Femur (tissue), 1 donor: ENCODE measurements around the gene CD101.
A peak's percentile ranks its signal among the peaks of the same experiment; 100 is the strongest.

Experiments
- DNase-seq: peaks from one replicate; pipeline ENCODE4 v3.0.0-alpha.2; 2017

CD101 gene

DNA sequence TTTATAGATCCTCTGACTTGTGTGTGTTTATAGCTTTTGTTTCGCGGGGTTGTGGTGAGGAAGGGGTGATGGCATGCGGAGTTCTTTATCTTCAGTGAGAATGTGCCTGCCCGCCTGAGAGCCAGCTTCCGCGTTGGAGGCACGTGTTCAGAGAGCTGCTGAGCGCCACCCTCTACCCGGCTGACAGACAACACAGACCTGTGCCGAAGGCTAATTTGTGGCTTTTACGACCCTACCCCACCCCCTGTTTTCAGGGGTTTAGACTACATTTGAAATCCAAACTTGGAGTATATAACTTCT lies 14.4 kb upstream of the CD101 start:
- DNase-seq: no peak

DNA sequence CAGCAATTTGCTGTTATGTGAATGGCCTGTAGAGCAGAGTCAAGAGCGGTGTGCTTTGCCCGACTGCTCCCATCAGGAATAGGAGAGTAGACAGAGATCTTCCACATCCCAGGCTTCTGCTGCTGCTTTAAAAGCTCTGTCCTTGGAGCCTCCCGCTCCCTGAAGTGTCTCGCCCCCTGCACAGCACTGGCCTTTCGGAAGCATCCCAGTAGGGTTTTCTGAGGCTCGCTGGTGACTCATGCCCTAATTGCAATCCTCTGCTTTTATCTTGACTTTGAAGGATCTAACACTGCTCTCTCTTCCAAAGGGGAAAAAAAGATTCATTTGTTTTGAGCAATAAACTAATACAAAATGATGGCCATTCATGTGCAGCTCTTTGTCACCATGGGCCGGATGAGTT lies 13.3 kb upstream of the CD101 start:
- no peak for DNase-seq

DNA sequence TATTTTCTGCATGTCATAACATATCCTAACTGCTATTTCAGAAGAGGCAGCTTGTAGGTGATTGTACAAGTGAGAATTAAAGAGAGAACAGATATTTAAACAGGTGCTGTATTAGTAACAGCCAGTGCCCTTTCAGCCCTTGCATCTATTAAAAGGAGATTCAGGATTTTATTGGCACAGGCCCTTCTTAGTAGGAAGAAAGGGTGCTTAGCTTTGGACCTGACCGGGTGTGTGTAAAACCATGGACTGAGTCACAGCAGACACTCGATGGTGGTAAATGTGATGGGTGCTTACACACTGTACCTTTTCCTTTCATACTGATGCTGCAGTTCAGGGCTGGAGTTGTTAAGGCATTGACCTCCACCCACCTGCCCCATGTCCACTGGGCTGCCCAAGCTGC lies 12.7 kb upstream of the CD101 start:
- no peak for DNase-seq

DNA sequence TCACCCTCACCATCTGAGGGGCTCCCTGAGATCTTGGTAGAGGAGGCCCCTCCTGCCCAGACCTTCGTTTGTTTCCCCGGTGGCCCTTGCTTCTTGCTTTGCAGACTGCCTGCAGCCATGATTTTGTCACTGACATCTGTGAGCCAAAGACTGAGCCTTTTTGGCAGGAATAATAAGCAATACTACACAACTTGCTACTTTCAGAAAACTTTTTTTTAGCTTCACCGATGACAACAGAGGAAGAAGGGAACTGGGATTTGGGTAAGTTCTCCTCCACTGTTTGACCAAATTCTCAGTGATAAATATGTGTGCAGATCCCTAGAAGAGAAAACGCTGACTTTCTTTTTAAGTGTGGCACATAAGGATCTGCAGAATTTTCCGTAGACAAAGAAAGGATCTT lies 11.7 kb upstream of the CD101 start:
- no peak for DNase-seq

DNA sequence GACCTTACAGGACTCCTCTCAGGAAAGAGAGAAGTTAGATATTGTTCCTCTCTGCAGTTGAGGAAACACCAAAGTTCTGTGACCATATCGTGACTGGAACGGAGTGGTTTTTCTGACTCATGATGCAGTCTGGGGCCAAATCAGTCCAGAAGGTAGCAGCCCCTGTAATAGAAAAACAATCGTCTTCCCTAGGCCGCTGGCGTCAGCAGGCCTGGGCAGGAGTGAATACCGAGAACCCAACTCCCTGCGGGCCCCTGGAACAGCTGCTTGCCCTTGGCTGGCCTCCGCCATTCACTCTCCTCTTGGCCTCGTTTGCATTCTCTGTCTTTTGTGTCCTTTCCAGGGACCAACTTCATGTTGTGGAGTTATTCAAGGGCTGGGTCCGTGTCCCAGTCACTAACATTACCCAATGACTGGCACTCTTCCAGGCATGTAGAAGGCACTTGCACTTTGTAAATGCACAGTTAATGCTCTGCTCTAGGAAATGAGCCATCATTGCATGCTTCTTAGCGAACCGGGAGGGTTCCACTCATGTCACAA lies 10.9 kb upstream of the CD101 start:
- peak; percentile 90 for DNase-seq

DNA sequence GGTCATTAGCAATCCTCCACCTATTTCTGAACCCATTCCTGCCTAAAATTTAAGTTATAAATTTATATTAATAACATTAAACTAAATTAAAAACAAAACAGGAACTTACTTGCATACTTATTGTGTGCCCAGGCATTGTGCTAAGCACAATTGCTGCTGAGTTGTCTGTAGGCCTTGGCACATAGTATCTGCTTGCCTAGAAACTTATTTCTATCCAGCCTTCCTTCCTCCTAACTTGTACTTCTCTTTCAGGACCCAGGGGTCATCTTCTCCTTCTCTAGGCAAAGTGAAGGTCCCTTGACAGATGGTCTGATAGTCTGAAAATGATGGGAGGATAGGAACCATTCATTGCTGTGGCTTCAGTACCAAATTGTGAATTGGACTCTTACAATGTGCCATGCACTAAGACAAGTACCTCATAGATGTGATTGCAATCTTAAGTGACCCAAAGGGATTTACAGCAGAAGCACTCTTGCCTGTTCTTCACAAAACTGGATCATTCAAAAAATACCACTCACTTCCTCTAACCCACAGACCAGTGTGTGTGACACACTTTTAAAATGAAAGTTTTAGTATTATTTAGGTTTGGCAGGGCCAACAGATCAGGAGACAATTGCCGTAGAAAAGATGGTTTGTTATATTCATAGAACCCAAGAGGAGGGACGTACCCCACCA lies 10.3 kb upstream of the CD101 start:
- DNase-seq: no peak

GRCh38 chr1:116991918-116992317 lies 9.6 kb upstream of the CD101 start:
- no peak for DNase-seq

- no peak for DNase-seq
Observed at GRCh38 chr1:116993286-116993685, 8.3 kb upstream of the CD101 start.

GRCh38 chr1:116994411-116994810 lies 7.1 kb upstream of the CD101 start:
- DNase-seq: no peak

GRCh38 chr1:116997066-116997465 lies 4.5 kb upstream of the CD101 start:
- DNase-seq: no peak

DNA sequence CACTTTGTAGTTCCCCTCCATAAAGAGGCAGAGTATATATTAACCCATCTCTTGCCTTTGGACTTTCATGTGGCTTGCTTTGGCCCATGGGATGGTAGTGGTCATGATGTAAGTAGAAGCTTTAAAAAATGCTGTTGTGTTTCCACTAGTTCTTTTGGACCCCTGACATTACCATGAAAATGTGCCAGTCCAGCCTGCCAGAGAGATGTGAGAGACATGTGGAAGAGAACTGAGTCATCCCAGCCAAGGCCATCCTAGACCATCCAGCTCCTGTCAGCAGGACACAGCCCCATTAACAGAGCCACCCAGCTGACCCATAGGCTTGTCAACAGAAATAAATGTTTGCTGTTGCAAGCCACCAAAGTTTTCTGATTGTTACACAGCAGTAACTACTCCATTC lies 3.9 kb upstream of the CD101 start:
- peak; percentile 44 for DNase-seq

DNA sequence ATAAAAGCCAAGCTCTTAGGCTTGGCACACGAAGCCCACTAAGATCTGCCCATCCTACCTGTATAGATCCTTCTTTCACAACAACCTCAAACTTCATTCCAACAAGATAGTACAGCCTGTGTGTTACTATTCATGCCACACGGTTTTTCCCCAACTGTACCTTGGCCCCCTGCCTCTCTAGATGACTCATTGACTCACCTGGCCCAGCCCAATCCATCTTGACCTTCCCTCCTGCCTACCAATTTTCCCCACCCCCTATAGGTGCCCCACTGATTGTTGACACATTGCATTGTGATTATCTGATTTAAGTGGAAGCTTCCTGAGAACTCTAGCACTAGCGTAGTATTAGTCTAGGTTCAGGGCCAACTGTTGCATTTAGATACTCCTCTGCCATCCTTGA lies 2.0 kb upstream of the CD101 start:
- DNase-seq: no peak

- no peak for DNase-seq
Observed at GRCh38 chr1:117000142-117000541, 1.4 kb upstream of the CD101 start.

DNA sequence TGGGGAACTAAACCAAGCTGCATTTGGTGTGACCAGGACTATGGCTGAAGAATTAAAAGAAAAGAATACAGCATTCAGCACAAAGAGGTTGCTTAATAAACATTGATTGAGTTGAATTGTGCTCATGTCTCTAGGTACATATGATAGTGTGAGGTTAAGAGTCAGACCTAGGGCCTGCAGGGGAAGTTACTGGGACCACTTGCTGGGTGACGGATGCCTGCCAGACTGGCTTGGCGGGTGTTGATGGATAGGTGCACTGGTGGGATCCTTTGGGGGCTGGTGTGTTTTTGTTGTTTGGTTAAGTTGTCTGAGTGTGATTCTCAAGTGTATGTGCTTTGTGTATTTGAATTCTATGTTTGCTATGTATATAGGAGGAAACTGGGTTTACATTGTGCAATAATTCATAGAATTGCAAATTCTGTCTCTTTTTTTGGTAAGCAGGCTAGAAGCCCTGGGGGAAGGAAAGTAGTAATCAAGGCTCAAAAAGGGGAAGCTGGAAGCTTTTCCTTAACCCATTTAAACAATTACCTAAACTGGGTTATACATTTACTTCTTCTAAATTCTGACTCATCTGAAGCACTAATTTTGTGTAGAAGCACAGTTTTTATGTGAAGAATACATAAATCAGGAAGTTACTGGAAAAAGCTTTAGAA lies 1.8 kb downstream of the CD101 start:
- no peak for DNase-seq

DNA sequence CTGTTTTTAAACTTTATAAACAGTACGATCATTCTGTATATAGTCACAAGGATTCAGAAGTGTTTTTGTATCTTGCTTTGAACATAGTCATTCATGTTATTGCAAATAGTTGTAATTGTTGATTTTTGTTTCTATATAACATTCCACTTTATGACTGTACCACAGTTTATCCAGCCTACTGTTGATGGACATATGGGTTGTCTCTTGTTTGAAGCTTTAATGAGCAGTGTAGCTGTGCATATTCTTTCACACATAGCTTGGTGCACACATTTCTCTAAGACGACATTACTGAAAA lies 6.1 kb downstream of the CD101 start:
- no peak for DNase-seq

DNA sequence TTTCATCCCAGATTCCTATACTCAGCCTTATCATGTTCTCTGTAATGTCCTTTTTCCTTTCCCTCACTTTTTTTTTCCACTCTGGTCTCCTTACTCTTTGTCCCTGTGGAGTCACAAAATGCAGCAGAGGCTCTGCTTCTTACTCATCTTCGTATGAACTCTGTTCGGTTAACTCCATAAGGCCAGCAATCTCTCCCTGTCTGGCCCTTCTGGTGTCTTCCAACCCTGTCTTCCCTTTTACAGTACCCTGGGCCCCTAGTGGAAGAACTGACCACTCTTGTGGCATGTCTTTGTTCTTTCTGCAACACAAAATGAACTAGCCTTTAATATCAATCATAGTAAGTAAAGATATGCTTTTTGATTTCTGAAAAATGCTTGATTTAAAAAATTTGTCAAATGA lies 7.1 kb downstream of the CD101 start:
- DNase-seq: no peak

GRCh38 chr1:117009132-117009531 lies 7.6 kb downstream of the CD101 start:
- no peak for DNase-seq

GRCh38 chr1:117010310-117010969 lies 8.9 kb downstream of the CD101 start:
- no peak for DNase-seq

DNA sequence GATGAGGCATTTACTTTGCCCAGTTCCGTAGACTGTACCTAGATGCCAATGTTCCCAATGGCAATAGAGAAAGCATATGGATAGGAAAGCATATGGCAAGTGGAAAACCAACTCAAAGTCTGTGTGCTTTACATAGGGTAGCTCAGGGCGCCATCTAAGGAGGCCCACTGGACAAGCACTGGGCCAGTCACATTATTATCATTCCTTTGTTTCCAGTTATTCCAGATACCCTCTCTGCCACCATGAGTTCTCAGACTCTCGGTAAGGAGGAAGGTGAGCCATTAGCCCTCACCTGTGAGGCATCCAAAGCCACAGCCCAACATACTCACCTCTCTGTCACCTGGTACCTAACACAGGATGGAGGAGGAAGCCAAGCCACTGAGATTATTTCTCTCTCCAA lies 9.8 kb downstream of the CD101 start:
- DNase-seq: no peak

- no peak for DNase-seq
Observed at GRCh38 chr1:117013309-117013858, 11.8 kb downstream of the CD101 start.

- no peak for DNase-seq
Observed at GRCh38 chr1:117014209-117014608, 12.6 kb downstream of the CD101 start.

- DNase-seq: no peak
Observed at GRCh38 chr1:117015724-117016123, 14.2 kb downstream of the CD101 start.

DNA sequence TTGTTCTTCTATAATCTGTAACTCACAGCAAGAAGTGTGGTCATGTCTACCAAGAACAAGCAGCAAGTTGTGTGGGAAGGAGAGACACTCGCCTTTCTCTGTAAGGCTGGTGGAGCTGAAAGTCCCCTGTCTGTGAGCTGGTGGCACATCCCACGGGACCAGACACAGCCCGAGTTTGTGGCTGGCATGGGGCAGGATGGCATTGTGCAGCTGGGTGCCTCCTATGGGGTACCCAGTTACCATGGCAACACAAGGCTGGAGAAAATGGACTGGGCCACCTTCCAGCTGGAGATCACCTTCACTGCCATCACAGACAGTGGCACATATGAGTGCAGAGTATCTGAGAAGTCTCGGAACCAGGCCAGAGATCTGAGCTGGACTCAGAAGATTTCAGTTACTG lies 15.5 kb downstream of the CD101 start:
- DNase-seq: no peak

DNA sequence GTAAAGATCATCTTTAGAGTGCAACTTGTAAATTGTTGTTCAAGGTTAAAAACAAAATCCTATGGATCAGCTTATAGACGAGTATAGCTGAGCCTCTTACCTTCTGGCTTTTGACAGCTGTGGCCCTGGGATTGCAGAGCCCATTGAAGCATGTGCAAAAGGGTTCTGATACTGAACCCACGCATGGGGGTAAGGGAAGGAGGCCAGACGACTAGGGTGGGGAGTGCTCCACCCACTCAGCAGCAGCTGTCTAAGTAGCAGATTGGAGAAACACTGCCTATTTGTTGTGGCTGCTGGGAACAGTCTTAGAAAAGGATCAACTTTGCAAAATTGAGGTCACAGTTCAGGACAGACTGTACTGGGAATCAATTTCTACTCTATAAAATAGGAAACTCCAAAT lies 16.1 kb downstream of the CD101 start:
- peak; percentile 44 for DNase-seq
